Progenitor cell of endocrine pancreas (in vitro differentiated cells): Measurements from ENCODE around the gene CARS1. TPM values are rescaled to one million over a fixed set of nuclear protein-coding genes. Genes with fewer than 3 reads are reported as not detected.

Experiments
- DNase-seq: peaks from one replicate; pipeline ENCODE4 v3.0.0; 2021; ENCODE audit warnings: low spot score; ENCODE audit not compliant: unreplicated experiment
- H3K27ac Mint-ChIP-seq: 2 replicates; pipeline ENCODE4 v1.8.0; 2021; ENCODE audit warnings: mild to moderate bottlenecking, moderate library complexity, mixed read lengths
- H3K27me3 Mint-ChIP-seq: 2 replicates; pipeline ENCODE4 v1.8.0; 2021; ENCODE audit warnings: mixed read lengths
- H3K36me3 Mint-ChIP-seq: 2 replicates; pipeline ENCODE4 v1.8.0; 2022; ENCODE audit warnings: mixed read lengths; ENCODE audit not compliant: insufficient read depth
- H3K4me1 Mint-ChIP-seq: 2 replicates; pipeline ENCODE4 v1.8.0; 2021; ENCODE audit warnings: low read depth, mixed read lengths
- H3K4me3 Mint-ChIP-seq: 2 replicates; pipeline ENCODE4 v1.8.0; 2021; ENCODE audit warnings: low read depth, mild to moderate bottlenecking, moderate library complexity, mixed read lengths
- H3K9me3 Mint-ChIP-seq: 2 replicates; pipeline ENCODE4 v1.8.0; 2021; ENCODE audit warnings: low read depth, mixed read lengths
- total RNA-seq: library from RNA; stranded (reverse); gene quantifications from 2 replicates; pipeline ENCODE4 v1.2.1, GENCODE V29; 2021
- TF ChIP-seq, protein P1 (sequence below): fragments of 200-600 bp; sonication (generic); IDR thresholded peaks from one replicate; pipeline ENCODE4 v1.5.0; 2021; ENCODE audit warnings: antibody characterized with exemption, mild to moderate bottlenecking; ENCODE audit not compliant: unreplicated experiment

CARS1 gene
- total RNA-seq, 1 donor from 2014 or later: 56.4 TPM

DNA sequence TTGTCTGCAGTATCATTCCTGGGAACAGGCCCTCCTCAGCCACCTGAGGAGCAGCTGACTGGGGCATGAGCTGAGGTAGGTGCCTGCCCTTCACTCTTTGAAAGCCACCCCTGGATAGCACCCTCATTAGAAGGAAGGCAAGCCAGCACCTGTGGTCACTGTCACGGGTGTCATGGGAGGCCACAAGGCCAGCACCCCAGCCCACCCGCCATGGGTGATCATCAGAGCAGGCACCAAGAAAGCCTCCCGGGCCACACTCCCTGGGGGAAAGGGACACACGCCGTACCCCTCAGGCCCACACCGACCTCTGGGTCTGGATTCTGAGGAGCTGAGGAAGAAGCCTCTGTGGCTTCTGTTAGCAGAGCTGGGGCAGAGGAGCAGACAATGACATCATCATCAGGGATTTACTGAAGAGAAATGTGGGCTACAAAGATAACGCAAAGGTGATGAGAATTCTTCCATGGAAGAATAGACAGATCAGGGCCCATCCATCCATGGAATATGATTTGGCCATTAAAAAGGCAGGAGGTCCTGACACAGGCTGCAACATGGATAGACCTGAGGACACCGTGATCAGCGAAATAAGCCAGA lies 48.4 kb downstream of the CARS1 start:
- Mint-ChIP-seq H3K4me1 (no peaks in the 10 kb centered on the region), H3K9me3 (no peaks in the 10 kb centered on the region), H3K27ac (no peak overlapping the region), H3K27me3 (no peaks in the 10 kb centered on the region), H3K36me3 (peaks cover 20% of the 10 kb centered on the region), H3K4me3 (no peak overlapping the region)
- DNase-seq: no peak
- TF ChIP-seq, protein P1, sequence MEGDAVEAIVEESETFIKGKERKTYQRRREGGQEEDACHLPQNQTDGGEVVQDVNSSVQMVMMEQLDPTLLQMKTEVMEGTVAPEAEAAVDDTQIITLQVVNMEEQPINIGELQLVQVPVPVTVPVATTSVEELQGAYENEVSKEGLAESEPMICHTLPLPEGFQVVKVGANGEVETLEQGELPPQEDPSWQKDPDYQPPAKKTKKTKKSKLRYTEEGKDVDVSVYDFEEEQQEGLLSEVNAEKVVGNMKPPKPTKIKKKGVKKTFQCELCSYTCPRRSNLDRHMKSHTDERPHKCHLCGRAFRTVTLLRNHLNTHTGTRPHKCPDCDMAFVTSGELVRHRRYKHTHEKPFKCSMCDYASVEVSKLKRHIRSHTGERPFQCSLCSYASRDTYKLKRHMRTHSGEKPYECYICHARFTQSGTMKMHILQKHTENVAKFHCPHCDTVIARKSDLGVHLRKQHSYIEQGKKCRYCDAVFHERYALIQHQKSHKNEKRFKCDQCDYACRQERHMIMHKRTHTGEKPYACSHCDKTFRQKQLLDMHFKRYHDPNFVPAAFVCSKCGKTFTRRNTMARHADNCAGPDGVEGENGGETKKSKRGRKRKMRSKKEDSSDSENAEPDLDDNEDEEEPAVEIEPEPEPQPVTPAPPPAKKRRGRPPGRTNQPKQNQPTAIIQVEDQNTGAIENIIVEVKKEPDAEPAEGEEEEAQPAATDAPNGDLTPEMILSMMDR: no peak

DNA sequence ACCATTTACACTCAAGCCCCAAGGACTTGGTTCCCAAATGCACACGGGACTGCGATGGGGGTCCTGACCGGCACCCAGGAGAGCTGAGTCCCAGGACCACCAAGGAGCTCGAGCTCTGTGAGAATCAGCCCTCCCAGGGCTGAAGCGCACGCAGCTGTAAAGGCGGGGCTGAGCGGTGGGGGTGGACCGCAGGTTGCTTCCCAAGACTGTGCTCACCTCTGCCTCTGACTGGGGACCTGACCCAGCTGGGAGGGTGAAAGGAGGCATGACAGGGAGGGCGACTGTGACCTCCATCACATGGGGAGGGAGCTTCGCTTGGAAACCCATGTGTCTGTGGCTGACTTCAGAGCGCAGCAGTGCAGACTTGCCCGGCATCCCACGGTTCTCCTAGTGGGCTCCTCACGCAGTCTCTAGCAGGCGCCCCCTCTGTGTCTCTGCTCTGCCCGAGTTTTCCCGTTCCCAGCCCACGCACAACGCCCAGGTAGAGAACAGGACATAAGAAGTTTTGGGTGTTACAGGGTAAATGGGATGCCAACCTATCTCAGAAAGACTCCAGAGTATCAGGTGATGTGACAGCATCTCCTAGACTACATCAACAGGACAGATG lies 49.7 kb downstream of the CARS1 start:
- TF ChIP-seq, protein P1: no peak
- no peaks in the 10 kb centered on the region for H3K9me3 Mint-ChIP-seq
- H3K4me3 Mint-ChIP-seq: no peak overlapping the region
- no peak overlapping the region for H3K27ac Mint-ChIP-seq
- no peak for DNase-seq
- H3K27me3 Mint-ChIP-seq: no peaks in the 10 kb centered on the region
- no peaks in the 10 kb centered on the region for H3K4me1 Mint-ChIP-seq
- peaks cover 25% of the 10 kb centered on the region for H3K36me3 Mint-ChIP-seq

DNA sequence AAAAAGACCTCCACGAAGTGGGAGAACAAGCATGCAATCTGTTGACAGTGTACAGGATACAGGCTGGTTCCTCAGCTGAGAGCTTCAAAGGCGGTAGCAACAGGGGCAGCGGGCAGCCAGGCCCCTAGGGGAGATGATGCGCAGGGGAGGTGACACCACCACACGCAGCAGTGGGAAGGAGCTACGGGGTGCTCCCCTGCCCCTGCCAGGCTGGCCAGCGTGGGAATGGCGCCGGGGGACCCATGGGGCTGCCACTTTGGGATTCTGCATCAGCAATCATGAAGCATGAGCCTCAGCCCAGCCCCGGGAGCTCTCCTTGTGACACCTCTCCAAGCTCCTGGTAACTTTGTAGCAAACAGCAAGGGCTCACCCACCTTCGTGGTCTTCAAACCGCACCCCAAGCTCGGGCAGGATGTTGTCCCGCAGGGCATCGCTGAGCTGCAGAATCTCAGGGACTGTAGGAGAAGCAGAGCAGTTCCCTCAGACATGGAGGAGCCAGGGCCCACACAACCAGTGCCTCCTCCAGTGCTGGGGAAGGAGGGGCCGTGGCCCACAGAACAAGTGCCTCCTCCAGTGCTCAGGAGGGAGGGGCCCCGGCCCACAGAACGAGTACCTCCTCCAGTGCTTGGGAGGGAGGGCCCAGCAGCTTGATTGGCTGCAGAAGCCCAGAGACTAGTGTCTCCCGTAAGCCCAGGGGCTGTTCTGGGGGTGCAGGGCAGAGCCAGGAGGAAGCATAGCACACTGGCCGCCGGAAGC lies 50.5 kb downstream of the CARS1 start:
- Mint-ChIP-seq H3K36me3 (peaks cover 26% of the 10 kb centered on the region), H3K27ac (no peak overlapping the region)

DNA sequence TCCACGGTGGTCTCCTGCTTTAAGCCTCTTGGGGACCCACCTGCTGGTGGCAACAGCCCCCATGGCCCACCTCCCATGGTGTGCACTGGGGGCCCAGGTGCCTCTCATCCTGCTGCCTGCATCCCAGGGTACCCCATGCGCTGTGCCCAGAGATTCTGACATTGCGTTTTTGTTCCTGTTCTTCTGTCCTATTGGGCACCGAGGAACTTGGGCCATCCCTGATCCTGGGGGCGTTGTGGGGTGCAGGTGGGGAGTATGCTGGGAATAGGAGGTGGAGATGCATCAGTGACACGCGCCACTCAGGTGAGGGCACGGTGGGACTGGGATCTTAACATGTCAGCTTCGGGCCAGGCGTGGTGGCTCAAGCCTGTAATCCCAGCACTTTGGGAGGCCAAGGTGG lies 52.7 kb downstream of the CARS1 start:
- TF ChIP-seq, protein P1: no peak
- peaks cover 29% of the 10 kb centered on the region for H3K36me3 Mint-ChIP-seq
- no peak for DNase-seq
- no peaks in the 10 kb centered on the region for H3K9me3 Mint-ChIP-seq
- no peaks in the 10 kb centered on the region for H3K27me3 Mint-ChIP-seq
- H3K4me3 Mint-ChIP-seq: no peak overlapping the region
- H3K27ac Mint-ChIP-seq: no peak overlapping the region
- H3K4me1 Mint-ChIP-seq: no peaks in the 10 kb centered on the region

More for the DNA sequence above, 50.5 kb downstream of the CARS1 start:
- no peak for DNase-seq
- Mint-ChIP-seq H3K27me3 (no peaks in the 10 kb centered on the region), H3K9me3 (no peaks in the 10 kb centered on the region), H3K4me3 (no peak overlapping the region), H3K4me1 (no peaks in the 10 kb centered on the region)
- TF ChIP-seq, protein P1: no peak

DNA sequence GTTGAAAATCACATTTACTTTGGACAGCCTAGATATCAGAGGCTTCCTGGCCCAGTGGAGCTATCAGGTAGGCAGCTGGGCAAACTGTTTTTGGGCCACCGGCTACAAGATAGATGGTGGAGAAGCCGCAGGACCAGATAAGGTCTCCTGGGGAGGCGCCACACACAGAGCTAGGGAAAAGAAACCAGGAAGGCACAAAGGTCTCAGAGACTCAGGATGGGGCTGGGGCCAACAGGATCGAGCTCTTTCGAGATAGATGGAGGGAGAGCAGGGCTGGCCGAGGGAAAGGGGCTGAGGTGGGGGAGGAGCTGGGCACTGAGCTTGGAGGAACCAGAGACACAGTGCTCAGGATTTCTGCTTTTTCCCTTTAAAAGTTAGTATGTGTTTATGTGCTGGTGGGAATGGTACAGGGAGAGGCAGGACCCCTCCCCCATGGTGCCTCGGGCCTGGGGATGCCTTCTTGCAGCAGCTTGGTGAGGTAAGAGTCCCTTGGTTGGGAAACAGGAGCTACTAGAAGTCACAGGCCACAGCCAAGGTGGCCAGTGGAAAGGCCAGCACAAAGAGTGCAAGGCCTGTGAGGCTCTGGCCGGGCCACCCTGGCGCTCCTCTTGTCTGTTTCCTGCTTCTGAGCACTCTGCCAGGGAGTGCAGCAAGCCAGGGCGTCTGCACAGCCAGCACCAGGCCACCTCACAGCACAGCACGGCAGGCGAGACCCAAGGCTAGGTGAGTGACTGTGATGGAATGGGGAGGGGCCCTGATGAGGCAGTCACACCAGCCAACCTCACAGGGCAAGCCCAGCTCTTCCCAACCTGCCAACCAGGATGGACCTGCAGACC lies 53.6 kb downstream of the CARS1 start:
- Mint-ChIP-seq H3K27me3 (no peaks in the 10 kb centered on the region), H3K4me3 (no peak overlapping the region), H3K36me3 (peaks cover 28% of the 10 kb centered on the region), H3K9me3 (no peaks in the 10 kb centered on the region), H3K4me1 (no peaks in the 10 kb centered on the region), H3K27ac (no peak overlapping the region)
- TF ChIP-seq, protein P1: no peak
- no peak for DNase-seq
